HG03039 (cell line): Measurements from ENCODE around the gene WWOX.

Experiments
- ATAC-seq: cut with Tn5 transposase; IDR thresholded peaks from one replicate; pipeline ENCODE4 v1.9.1; 2021; ENCODE audit warnings: mild to moderate bottlenecking, moderate library complexity; ENCODE audit not compliant: unreplicated experiment

WWOX gene

GRCh38 chr16:79067600-79067999 lies 968.1 kb downstream of the WWOX start:
- no peak for ATAC-seq

- ATAC-seq = no peak
These were observed 969.7 kb downstream of the WWOX start for GRCh38 chr16:79069121-79069520.

- ATAC-seq = no peak
These were observed 970.2 kb downstream of the WWOX start for GRCh38 chr16:79069633-79070032.

- ATAC-seq = no peak
These were observed 972.0 kb downstream of the WWOX start for GRCh38 chr16:79071424-79071823.

GRCh38 chr16:79072517-79072916 lies 973.1 kb downstream of the WWOX start:
- no peak for ATAC-seq

GRCh38 chr16:79073566-79073965 lies 974.1 kb downstream of the WWOX start:
- ATAC-seq = no peak

GRCh38 chr16:79074541-79074940 lies 975.1 kb downstream of the WWOX start:
- ATAC-seq = no peak

GRCh38 chr16:79074951-79075350 lies 975.5 kb downstream of the WWOX start:
- ATAC-seq = no peak

- ATAC-seq = no peak
These were observed 976.8 kb downstream of the WWOX start for GRCh38 chr16:79076047-79076767.

GRCh38 chr16:79077346-79077745 lies 977.9 kb downstream of the WWOX start:
- ATAC-seq = no peak

GRCh38 chr16:79079656-79080420 lies 980.4 kb downstream of the WWOX start:
- no peak for ATAC-seq

GRCh38 chr16:79081297-79082066 lies 982.0 kb downstream of the WWOX start:
- no peak for ATAC-seq

- ATAC-seq = no peak
These were observed 983.5 kb downstream of the WWOX start for GRCh38 chr16:79082970-79083369.

- no peak for ATAC-seq
These were observed 984.2 kb downstream of the WWOX start for GRCh38 chr16:79083508-79084299.

GRCh38 chr16:79088971-79089370 lies 989.5 kb downstream of the WWOX start:
- no peak for ATAC-seq

- ATAC-seq = no peak
These were observed 990.4 kb downstream of the WWOX start for GRCh38 chr16:79089735-79090284.

- no peak for ATAC-seq
These were observed 991.5 kb downstream of the WWOX start for GRCh38 chr16:79090966-79091365.

- no peak for ATAC-seq
These were observed 993.4 kb downstream of the WWOX start for GRCh38 chr16:79092846-79093245.

- no peak for ATAC-seq
These were observed 994.1 kb downstream of the WWOX start for GRCh38 chr16:79093554-79093967.

GRCh38 chr16:79096246-79096645 lies 996.8 kb downstream of the WWOX start:
- no peak for ATAC-seq

- no peak for ATAC-seq
These were observed 997.7 kb downstream of the WWOX start for GRCh38 chr16:79097166-79097565.
